HepG2 (cell line): ENCODE data around the gene LMTK2. TPM values are rescaled to one million over a fixed set of nuclear protein-coding genes. Genes with fewer than 3 reads are reported as not detected.

Source experiments
- ONECUT2 ChIP-seq: sonication (generic); formaldehyde crosslinking; IDR thresholded peaks from 2 replicates; pipeline ENCODE4 v1.4.0; 2020; ENCODE audit warnings: missing genetic modification reagents
- RARG ChIP-seq: sonication (generic); formaldehyde crosslinking; IDR thresholded peaks from 2 replicates; pipeline ENCODE4 v1.4.0; 2020; ENCODE audit warnings: low read depth, mild to moderate bottlenecking, missing genetic modification reagents
- ZNF326 ChIP-seq: sonication (generic); formaldehyde crosslinking; IDR thresholded peaks from 2 replicates; pipeline ENCODE4 v1.4.0; 2020; ENCODE audit warnings: missing genetic modification reagents, borderline replicate concordance
- polyA plus RNA-seq, 8 experiments: library from polyadenylated mRNA; depleted of rRNA in 3 of 8; stranded (reverse) in 7 of 8; unstranded in 1 of 8; fragments of >200 nt; fragmentation: Illumina TruSeq in 4 of 8; extraction: Trizol in 4 of 8; gene quantifications; 2 replicates each; pipeline versions ENCODE4 v1.2.1 to v1.2.3, GENCODE V29; 2011 to 2016; ENCODE audit warnings: low read depth in 4 of 8, missing spikeins in 1 of 8, mixed read lengths in 1 of 8; ENCODE audit not compliant: insufficient read depth in 1 of 8
- total RNA-seq, 5 experiments: library from RNA; depleted of rRNA; stranded (reverse); fragments of >200 nt; fragmentation: Illumina TruSeq; extraction: Trizol; gene quantifications; 2 replicates each; pipeline ENCODE4 v1.2.3, GENCODE V29; 2016; ENCODE audit warnings: low read depth in 1 of 5
- TF ChIP-seq, protein P1 (sequence below): sonication (generic); formaldehyde crosslinking; IDR thresholded peaks from one replicate; pipeline ENCODE4 v1.5.1; 2020; ENCODE audit warnings: mild to moderate bottlenecking, missing genetic modification reagents; ENCODE audit errors: not compliant biosample characterization
- TF ChIP-seq, protein P2 (sequence below): sonication (generic); formaldehyde crosslinking; IDR thresholded peaks from 2 replicates; pipeline ENCODE4 v1.5.0; 2020; ENCODE audit warnings: mild to moderate bottlenecking, missing genetic modification reagents
- TF ChIP-seq, protein P3 (sequence below): IDR thresholded peaks from 2 replicates; pipeline ENCODE4 v1.6.1; 2016

LMTK2 gene
- total and polyA plus RNA-seq, 2 of the 13 experiments (the other 11 are each of a cell fraction or from before 2014, with no cell fraction given), result 9.5 to 11.7 TPM

DNA sequence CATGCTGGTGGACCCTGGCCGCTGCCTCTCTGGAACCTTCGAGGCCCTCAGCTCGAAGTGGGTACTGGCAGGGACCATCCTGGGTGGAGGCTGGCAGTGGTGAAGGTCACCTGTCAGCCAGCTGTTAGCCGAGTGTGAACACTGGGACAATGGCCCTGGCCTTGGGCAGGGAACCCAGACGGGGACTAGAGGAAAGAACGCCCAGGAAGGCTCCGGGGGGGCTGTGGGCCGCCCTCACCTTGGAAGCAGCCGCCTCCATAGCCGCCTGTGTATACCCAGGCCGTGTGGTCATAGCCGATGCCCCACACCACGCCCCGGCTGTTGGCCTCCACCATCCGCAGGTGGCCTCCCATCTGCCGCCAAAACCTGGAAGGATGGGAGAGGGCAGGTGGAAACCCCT, 122.1 kb downstream of the LMTK2 start (continued):
- TF ChIP-seq, protein P1, sequence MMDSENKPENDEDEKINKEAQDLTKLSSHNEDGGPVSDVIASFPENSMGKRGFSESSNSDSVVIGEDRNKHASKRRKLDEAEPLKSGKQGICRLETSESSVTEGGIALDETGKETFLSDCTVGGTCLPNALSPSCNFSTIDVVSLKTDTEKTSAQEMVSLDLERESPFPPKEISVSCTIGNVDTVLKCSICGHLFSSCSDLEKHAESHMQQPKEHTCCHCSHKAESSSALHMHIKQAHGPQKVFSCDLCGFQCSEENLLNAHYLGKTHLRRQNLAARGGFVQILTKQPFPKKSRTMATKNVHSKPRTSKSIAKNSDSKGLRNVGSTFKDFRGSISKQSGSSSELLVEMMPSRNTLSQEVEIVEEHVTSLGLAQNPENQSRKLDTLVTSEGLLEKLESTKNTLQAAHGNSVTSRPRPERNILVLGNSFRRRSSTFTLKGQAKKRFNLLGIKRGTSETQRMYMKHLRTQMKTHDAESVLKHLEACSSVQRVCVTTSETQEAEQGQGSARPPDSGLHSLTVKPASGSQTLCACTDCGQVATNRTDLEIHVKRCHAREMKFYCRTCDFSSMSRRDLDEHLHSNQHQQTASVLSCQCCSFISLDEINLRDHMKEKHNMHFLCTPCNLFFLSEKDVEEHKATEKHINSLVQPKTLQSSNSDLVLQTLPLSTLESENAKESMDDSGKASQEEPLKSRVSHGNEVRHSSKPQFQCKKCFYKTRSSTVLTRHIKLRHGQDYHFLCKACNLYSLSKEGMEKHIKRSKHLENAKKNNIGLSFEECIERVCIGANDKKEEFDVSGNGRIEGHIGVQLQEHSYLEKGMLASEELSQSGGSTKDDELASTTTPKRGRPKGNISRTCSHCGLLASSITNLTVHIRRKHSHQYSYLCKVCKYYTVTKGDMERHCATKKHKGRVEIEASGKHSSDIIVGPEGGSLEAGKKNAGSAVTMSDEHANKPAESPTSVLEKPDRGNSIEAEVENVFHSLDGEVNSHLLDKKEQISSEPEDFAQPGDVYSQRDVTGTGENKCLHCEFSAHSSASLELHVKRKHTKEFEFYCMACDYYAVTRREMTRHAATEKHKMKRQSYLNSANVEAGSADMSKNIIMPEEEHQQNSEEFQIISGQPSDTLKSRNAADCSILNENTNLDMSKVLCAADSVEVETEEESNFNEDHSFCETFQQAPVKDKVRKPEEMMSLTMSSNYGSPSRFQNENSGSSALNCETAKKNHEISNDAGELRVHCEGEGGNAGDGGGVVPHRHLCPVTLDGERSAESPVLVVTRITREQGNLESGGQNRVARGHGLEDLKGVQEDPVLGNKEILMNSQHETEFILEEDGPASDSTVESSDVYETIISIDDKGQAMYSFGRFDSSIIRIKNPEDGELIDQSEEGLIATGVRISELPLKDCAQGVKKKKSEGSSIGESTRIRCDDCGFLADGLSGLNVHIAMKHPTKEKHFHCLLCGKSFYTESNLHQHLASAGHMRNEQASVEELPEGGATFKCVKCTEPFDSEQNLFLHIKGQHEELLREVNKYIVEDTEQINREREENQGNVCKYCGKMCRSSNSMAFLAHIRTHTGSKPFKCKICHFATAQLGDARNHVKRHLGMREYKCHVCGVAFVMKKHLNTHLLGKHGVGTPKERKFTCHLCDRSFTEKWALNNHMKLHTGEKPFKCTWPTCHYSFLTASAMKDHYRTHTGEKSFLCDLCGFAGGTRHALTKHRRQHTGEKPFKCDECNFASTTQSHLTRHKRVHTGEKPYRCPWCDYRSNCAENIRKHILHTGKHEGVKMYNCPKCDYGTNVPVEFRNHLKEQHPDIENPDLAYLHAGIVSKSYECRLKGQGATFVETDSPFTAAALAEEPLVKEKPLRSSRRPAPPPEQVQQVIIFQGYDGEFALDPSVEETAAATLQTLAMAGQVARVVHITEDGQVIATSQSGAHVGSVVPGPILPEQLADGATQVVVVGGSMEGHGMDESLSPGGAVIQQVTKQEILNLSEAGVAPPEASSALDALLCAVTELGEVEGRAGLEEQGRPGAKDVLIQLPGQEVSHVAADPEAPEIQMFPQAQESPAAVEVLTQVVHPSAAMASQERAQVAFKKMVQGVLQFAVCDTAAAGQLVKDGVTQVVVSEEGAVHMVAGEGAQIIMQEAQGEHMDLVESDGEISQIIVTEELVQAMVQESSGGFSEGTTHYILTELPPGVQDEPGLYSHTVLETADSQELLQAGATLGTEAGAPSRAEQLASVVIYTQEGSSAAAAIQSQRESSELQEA (CRISPR knock-in tag), result no peak
- TF ChIP-seq, protein P2, sequence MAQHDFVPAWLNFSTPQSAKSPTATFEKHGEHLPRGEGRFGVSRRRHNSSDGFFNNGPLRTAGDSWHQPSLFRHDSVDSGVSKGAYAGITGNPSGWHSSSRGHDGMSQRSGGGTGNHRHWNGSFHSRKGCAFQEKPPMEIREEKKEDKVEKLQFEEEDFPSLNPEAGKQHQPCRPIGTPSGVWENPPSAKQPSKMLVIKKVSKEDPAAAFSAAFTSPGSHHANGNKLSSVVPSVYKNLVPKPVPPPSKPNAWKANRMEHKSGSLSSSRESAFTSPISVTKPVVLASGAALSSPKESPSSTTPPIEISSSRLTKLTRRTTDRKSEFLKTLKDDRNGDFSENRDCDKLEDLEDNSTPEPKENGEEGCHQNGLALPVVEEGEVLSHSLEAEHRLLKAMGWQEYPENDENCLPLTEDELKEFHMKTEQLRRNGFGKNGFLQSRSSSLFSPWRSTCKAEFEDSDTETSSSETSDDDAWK (CRISPR knock-in tag), result no peak
- TF ChIP-seq ONECUT2 (CRISPR knock-in tag), result no peak
- TF ChIP-seq RARG (CRISPR knock-in tag), result no peak
- no peak for TF ChIP-seq ZNF326 (CRISPR knock-in tag)
- TF ChIP-seq, protein P3, sequence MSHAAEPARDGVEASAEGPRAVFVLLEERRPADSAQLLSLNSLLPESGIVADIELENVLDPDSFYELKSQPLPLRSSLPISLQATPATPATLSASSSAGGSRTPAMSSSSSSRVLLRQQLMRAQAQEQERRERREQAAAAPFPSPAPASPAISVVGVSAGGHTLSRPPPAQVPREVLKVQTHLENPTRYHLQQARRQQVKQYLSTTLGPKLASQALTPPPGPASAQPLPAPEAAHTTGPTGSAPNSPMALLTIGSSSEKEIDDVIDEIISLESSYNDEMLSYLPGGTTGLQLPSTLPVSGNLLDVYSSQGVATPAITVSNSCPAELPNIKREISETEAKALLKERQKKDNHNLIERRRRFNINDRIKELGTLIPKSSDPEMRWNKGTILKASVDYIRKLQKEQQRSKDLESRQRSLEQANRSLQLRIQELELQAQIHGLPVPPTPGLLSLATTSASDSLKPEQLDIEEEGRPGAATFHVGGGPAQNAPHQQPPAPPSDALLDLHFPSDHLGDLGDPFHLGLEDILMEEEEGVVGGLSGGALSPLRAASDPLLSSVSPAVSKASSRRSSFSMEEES (CRISPR knock-in tag), result no peak
